ENCODE results near the gene UFD1.

DNA sequence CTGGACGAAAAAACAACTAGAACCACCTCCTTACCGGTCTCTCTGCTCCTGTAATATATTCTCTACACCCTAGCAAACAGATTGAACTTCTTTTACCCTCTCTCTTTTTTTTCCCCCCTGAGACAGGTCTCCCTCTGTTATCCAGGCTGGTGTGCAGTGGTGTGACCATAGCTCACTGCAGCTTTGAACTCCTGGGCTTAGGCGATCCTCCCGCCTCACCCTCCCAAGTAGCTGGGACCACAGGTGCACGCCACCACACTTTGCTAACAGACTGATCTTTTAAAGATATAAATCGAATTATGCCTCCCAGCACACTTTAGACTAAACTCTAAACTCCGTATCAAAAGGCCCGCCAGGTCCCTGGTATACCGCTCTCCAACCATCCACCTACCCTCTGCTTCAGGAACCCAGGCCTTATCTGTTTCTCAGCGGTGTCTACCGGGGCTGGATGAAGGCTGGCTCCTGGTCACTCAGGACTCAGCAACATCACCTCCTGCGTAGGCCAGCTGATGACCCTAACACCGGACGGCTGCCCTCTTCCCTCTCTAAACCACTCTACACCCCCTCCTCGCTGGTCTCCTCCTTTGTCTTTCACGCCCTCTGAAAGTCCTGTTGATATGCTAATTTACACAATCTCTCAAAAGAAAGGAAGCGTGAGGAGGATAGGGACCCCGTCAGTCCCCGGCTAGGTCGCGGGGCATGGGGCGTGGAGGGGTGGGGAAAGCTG lies 32.2 kb downstream of the UFD1 start:
- TF ChIP-seq POLR2A (IDR thresholded peaks at IDR 0.05; ENCODE audit: low read length) = no peak
- TF ChIP-seq GATA1 (IDR thresholded peaks at IDR 0.05; ENCODE audit: low read depth, low read length) = no peak
